ENCODE measurements around the gene ZMAT1.
"Not testable (repeated sequence)": the region's sequence is repeated elsewhere in the genome, so short reads cannot be mapped to it uniquely, and the experiment has no call there.

The ZMAT1 gene

DNA sequence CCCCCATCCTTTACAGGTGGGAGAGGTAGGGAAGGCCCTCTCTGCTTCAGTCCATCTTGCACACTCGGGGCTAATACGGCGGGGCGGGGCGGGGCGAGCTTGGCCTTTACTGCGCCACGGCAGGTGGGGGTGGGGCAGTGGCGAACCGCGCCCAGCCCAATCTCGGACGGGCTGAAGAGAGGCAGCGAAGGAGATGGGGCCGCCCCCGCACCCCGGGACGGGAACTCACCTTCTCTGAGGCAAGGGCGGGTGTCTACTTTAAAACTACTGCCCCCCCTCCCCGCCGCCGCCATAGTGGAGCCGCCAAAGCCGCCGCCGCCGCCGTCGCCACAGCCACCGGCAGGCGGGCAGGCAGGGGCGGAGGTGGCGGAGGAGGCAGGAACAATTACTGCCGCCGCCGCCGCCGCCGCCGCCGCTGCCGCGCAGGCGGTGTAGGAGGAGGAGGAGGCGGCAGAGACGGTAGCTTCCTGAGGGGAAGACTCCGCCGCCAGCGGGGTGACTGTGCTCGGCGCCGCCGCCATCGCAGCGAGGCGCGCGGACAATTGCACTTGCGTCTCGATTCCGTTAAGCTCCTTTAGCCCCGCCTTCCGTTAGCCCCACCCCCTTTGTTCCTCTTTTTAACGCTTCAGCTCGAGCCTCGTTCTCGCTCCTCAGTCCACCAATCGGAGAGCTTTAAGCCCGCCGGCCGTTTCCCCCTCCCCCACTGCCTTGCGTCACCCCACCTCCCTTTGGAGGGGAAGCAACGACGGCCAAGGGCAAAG, at the start of gene ZMAT1:
Gene ZMAT1 (minus strand): TSS at position 540 of the 761 bp plus-strand sequence. CDS start 19 bp downstream, at position 521.
- peak; percentile 92 to 97 for DNase-seq

DNA sequence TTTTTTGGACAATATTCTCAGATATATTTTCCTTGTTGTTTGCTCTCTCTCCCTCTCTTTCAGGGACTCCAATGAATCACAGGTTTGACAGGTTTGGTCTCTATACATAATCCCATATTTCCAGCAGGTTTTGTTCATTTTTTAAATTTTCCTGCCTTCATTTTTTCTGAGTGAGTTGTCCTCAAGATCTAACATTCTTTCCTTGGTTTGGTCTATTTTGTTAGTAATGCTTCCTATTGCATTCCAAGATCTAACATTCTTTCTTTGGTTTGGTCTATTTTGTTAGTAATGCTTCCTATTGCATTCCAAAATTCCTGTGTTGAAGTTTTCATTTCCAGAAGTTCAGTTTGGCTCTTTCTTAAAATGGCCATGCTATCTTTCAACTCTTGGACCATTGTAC, 45.3 kb upstream of the ZMAT1 start:
- DNase-seq: no peak

DNA sequence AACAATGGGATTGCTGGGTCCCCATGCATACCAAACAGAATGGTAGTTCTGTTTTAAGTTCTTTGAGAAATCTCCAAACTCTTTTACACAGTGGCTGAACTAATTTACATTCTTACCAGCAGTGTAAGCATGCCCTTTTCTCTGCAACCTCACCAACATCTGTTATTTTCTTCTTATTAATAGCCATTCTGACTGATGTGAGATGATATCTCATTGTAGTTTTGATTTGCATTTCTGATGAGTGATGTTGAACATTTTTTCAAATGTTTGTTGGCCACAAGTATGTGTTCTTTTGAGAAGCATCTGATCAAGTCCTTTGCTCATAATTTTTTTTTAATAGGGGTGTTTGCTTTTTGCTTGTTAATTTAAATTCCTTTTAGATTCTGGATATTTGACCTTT, 41.2 kb upstream of the ZMAT1 start:
- DNase-seq: no peak

GRCh38 chrX:101964923-101965539, 33.2 kb upstream of the ZMAT1 start:
- DNase-seq: not testable (repeated sequence)

GRCh38 chrX:101958139-101958538, 26.3 kb upstream of the ZMAT1 start:
- DNase-seq: no peak

- DNase-seq: no peak
Measured at GRCh38 chrX:101957174-101957573, 25.3 kb upstream of the ZMAT1 start.

GRCh38 chrX:101956556-101956955, 24.7 kb upstream of the ZMAT1 start:
- no peak for DNase-seq

- no peak for DNase-seq
Measured at GRCh38 chrX:101950581-101950980, 18.8 kb upstream of the ZMAT1 start.

DNA sequence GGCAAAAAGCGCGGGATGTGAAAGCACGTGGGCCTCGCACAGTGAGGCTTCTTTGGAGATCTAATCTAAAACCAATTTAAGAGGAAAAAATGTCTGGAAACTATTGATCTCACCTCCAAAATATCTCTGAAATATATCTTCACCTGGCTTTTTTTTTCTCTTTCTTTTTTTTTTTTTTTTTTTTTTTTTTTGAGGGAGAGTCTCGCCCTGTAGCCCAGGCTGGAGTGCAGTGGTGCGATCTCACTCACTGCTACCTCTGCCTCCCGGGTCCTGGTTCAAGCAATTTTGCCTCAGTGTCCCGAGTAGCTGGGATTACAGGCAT, 383 bp upstream of the ZMAT1 start:
- no peak for DNase-seq

DNA sequence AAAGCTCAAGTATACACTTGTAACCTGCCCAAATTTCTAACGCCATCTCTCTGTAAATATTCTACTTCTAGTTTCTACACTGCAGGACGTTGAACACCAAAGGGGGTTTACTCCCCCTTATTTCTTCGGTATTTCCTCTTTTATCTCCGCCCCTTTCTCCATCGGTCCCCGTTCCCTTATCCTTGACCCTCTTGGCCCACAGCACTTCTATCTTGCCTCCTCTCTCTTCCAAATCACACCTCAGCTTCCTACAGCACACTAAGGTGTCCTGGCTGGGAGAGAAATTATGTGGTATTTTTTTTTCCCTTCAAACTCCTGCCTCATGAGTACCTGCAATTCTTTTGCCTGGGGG, 715 bp downstream of the ZMAT1 start:
- peak in 1 of 2 experiments; percentile 41 for DNase-seq

GRCh38 chrX:101925733-101926132, 6.1 kb downstream of the ZMAT1 start:
- DNase-seq: no peak

DNA sequence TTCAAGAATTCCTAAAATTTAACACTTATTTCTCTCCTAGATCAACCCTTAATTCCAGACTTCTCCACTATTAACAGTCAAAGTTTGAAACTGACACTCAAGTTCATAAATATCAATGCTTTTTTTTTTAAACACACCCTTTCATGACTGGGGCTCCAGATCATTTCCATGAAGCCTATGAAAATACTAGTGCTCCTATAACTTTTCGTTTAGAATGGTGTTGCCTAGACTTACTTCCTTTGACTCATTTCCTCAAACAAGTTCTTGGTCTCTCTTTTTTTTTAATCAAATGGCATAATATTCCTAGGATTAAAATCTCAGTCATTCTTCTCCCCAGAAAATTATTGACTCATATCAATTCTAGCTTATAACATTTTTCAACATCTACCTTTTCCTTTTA, 13.1 kb downstream of the ZMAT1 start:
- no peak for DNase-seq

DNA sequence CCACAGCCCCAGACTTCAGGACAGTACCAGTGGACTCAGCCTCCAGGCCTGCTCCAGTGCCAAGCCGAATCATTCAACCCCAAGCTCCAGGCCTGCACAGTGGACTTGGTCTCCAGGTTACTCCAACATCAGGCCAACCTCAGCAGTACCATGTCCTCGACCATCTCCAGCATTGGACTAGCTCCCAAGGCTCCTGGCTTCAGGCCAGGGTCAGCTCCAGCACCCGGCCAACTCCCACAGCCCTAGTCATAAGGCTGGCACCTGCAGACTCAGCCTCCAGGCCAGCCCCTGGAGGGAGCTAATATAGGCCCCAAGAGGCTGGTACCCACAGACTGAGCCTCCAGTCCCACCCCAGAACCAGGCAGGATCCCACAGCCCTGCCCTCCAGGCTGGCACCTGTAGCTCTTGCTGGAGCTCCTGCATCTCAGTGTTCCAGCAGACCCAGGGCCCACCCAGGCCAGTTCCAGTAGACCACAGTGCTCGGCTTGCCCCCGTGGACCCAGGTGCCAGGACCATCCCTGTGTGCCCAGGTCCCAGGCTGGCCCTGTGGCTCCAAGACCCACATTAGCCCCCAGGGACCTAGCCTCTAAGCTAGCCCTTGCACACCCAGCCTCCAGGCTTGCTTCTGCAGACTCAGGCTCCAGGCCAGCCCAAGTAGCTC, 25.6 kb downstream of the ZMAT1 start:
- DNase-seq: no peak

DNA sequence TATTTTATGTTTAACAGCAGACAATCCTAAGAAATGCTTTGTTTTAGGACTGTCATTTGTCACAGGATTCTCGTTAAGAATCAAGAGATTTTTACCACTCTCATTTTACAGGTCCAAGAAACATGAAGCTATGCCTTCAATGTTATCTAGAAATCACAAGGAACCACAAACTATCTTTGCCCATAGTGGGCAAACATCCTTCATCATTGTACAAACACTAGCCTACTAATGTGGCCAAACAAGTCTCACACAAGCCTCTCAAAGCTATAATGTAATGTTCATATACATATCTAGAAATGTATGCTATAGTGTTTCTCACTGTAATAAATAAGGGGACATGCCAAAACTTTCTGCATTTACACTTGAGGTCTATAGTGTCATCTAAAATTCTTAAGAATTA, 26.8 kb downstream of the ZMAT1 start:
- no peak for DNase-seq

Measured in NCI-H524 (cell line).